GM18870 (cell line): ENCODE data around the gene CENPM.

Experiments
- ATAC-seq: cut with Tn5 transposase; IDR thresholded peaks from one replicate; pipeline ENCODE4 v1.9.1; 2021; ENCODE audit warnings: moderate library complexity; ENCODE audit not compliant: unreplicated experiment

The CENPM gene

GRCh38 chr22:41933411-41934177, 13.4 kb downstream of the CENPM start:
- ATAC-seq, result no peak

DNA sequence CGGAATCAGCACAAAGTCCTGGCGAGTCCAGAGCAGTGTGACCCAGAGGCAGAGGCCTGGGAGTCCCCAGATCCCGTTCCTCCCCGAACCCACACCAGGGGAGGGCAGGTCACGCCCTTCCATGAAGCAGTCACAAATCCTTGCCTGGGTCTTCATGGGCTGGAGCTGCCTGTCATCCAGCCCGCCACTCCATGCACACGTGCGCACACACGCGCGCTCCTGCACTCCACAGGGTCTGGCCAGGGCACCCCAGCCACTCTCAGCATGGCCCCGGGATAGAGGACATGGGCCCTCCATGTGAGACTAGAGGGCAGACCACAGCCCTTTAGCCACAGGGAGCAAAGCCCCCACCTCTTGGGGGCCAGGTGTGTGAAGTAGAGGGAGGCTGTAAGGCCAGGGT, 14.6 kb downstream of the CENPM start:
- ATAC-seq, result no peak

DNA sequence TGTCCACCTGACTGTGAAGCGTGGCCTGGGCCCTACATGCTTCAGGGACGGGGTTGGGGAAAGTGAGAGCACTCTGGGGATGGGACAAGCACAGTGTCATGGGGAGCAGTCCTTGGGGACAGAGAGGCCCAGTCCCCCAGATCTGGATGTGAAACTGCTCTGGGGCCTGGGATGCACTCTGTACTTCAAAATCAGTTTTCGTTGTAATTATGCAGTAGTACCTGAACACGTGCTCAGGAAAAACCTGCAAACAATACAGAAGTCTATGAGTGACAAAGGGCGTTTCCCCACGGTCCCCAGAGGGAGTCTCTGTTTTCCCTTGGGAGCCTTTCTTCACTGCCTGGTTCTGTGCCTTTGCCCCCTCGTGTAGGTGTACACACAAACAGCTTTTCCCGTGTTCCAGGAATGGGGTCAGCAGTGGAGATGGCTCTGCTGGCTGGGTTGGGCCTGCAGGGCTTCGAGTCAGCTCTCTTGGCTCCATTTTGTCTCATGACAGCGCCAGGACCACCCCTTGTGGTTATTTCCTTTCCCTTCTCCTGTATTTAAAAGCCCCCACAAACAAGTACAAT, 15.2 kb downstream of the CENPM start:
- no peak for ATAC-seq

- ATAC-seq, result no peak
Measured at GRCh38 chr22:41929418-41929810, 17.5 kb downstream of the CENPM start.

DNA sequence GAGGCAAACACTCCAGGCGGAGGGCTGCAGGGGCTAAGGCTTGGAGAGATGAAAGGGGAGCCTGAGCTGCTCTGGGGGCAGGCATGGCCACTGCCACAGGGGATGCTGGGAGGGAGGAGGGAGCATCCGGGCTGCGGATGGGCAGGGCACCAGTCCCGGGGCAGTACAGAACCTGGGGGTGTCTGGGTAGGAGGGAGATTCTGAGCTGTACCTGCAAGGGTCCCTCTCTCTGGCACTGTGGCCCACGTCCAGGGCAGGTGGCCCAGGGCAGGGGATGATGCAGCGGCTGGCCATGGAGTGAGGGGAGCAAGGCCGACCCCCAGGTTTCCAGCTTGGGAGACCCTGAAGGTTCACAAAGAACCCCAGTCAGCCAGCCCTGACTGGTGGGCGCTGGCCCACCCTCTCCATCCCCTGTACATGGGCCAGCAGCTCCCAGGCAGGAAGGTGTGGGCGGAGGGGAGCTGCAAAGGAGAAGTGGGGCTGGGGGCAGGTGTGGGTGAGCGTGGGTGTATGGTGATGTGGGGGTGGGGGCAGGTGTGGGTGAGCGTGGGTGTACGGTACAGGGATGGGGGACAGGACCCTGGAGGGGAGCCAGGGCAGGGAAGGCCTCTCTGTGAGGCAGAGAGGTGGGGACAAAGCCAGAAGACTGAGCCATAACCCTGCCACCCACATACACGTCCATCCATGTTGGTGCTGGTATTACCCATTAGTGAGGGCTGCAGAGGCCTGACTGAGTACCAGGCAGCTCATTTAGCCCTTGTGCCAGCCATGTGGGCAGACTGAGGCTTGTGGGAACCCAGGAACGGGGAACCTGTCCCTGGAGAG, 18.1 kb downstream of the CENPM start:
- ATAC-seq, result no peak

GRCh38 chr22:41927813-41928212, 19.1 kb downstream of the CENPM start:
- no peak for ATAC-seq

DNA sequence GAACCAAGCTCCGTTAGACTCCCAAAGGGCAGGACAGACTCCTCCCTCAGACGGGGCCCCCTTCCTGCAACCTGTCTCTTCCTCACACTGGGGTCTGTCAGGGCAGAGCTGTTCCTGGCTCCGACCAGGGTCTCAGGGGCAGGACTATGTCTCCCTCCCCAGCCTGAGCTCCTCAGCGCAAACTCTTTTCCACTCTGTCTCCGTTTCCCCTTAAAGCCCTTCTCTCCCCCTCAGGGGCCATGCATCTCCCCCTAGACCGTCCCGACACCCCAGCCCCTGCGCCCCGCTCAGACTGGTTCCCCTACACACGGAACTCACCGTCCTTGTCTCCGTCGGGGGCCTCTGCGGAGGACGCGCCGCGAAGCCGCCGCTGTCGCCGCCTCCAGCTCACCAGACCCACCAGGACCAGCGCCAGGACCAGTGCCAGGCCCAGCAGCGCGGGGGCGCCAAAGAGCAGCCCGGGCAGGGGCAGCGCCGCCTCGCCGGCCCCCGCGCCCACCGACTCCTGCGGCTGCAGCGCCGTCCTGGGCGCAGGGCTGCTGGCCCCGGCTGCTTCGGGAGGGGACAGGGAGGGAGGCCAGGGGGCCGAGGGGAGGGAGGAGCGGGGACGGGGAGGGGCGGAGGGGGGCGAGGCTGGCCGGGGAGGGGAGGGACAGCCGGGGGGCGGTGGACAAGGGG, 21.0 kb downstream of the CENPM start:
- ATAC-seq, result no peak

- no peak for ATAC-seq
Measured at GRCh38 chr22:41923595-41924276, 23.2 kb downstream of the CENPM start.

DNA sequence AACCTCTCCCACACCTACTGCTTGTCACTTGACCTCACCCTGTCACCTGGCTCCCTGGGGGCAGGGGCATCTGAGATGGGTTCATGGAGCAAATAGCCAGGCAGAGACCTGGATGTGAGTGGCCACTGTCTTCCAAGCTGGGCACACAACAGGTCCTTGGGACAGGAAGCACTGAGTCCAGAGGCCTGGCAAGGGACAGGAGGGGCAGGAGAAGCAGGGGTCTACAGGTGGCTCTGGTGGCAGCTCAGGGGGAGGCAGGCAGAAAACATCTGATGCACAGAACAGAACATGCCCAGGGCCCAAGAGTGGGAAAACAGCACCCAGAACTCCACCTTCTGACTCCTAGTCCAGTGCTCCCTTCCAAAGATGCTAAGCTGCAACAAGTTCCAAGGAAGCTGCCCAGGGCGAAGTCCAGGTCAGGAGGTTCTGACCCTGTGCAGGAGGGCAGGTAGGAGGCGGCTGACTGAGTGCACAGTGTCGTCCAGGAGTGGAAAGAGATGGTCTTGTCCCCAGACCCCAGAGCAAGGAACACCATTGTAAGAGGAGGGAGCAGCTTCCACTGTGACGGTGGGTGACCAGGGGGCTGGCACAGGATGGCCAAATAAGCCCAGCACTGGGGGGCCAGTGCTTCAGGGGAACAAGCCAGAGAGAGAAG, 23.9 kb downstream of the CENPM start:
- no peak for ATAC-seq

DNA sequence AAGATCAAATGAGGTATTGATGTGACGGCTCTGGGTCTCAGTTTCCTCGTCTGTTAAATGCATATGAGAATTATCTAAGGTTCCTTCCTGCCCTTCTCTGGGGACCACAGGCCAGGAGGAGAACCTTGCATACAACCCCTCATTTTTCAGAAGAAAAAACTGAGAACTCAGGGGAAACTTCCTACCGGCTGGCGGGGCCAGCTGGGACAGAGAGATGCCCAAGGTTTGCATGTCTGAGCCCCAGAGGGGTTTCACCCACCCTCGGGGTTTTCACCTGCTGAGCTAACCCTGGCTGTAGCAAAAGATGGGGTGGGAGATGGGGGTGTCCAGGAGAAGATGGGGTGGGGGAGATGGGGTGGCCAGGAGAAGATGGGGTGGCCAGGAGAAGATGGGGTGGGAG, 24.6 kb downstream of the CENPM start:
- ATAC-seq, result no peak

DNA sequence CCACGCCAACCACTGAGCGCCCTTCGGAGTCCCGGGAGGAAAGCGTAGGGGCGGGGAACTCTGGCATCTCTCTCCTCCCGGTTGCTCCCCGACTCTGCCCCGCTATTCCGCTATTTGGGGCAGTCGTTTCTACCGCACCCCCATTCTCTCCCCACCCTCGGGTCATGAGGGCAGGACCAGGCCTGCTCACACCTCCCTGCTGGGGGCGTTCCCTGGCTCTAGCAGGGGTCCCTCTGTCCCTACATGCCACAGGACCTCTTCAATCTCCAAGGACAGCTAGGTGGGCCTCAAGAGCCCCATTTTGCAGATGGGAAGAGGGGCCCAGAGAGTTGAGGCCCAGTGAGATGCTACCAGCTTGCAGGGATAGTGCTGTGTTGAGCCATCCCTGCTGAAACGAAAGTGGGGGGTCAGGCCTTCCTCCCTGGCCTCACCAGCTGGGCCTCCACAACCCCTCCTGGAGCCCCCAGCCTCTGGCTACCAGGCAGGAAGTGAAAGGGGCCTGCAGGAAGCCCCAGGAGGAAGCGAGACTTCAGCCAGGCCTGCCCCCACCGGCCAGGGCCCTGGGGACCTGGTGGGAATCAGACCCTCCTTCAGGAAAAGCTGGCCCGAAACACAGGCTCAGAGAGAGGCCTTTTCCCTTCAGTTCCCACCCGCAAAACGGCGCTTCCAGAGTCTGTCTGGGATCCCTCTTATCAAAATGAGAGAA, 26.5 kb downstream of the CENPM start:
- ATAC-seq, result peak; percentile 11

DNA sequence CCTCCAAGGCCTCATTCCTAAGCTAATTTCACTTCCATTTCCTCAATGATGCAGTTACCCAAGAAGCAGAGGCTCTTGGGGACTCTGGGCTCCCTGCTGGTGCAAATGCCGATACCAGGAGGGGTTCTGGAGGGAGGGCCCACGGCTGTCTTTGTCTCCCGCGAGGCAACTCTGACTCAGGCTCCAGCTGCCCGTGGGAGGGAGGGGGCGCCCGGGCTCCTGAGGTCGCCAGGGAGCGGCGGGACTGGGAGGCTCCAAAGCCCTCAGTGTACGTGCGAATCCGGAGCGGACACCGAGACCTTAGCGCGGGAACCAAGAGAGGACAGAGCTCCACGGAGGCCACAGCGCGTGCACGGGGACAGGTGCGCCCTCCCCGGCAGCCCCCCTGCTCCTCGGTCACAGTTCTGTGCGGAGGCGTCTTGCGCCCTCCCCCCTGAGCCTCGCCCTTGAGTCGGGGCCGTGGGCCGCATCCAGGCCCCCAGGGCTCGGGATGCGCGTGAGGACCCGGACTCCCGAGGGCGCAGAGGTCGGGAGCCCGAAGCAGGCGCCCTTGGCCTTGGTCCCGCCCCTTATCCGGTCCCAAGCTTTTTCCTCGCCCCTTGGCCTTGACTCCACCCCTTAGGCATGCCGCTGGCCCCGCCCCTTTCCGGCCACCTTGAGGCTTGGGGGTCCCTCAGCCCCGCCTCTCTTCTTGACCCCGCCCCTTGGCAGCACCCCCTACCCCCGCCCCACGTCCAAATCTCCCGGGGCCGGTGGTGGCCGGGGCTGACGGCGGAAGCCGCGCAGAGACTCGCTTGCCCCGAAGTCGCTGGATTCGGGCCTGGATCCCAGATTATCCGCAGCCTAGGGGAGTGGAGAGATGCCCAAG, 27.4 kb downstream of the CENPM start:
- ATAC-seq, result peak; percentile 33

DNA sequence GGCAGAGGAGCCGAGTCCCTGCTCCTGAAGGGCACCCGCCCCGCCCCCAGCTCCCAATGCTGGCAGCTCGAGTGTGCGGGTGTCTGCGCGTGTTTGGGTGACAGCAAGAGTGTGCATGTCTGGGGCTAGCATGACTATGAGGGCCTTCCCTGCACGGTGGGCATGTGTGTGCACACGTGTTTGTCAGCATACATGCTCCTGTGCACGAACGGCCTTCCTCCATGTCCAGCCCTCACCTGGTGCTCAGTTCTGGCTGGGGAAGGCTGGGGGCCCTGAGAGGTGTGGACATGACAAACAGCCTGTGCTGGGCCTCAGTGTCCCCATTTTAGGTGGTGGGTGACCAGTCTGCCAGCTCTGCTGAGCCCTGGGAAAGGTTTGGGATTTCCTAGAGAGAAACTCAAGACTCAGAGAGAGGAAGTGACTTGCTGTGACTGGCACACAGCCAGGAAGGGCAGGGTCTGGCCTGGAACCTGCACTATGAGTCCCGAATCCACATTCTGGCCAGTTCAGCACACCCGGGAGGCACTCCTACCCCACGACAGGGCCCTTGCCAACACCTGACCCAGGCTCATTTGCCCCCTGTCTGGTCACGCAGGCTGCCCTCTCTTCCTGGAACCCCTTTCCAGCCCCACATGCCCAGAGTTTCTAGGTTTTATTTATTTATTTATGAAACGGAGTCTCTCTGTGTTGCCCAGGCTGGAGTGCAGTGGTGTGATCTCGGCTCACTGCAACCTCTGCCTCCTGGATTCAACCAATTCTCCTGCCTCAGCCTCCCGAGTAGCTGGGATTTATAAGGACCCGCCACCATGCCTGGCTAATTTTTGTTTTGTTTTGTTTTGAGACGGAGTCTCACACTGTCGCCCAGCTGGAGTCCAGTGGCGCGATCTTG, 28.8 kb downstream of the CENPM start:
- ATAC-seq, result no peak

- ATAC-seq, result no peak
Measured at GRCh38 chr22:41917375-41917902, 29.5 kb downstream of the CENPM start.

DNA sequence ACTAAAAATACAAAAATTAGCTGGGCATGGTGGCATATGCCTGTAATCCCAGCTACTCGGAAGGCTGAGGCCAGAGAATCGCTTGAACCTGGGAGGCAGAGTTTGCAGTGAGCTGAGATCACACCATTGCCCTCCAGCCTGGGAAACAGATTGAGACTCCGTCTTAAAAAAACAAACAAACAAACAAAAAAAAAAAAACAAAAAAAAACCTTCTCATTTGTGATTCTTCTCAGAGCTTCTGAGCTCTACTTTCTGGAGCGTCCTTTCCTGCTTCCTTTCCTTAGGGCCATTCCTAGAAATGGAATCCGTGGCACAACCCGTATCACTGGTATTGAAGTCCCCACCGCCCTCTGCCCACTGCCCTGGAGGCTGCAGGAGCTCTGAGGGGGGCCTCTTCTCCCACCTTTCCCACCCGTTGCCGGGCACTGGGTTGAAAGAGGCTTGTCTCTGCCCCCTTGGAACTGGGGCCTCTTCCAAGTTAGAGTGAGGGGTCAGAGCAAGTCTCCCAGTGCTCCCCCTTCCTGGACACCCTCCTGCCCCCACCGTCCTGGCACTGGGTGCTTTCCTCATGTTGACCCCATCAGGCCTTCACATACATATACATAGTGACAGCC, 30.1 kb downstream of the CENPM start:
- no peak for ATAC-seq

GRCh38 chr22:41915786-41916493, 31.0 kb downstream of the CENPM start:
- no peak for ATAC-seq
